Activated CD8-positive, alpha-beta memory T cell treated with anti-CD3 and anti-CD28 coated beads, Interleukin-2, amount 50 U/mL, for 1 hour (primary cell): ENCODE results near the gene ATXN2.
A peak's percentile ranks its signal among the peaks of the same experiment; 100 is the strongest.

Experiments used
- DNase-seq: peaks from one replicate; pipeline ENCODE4 v3.0.0-alpha.2; 2020; ENCODE audit errors: extremely low read depth

Gene ATXN2

DNA sequence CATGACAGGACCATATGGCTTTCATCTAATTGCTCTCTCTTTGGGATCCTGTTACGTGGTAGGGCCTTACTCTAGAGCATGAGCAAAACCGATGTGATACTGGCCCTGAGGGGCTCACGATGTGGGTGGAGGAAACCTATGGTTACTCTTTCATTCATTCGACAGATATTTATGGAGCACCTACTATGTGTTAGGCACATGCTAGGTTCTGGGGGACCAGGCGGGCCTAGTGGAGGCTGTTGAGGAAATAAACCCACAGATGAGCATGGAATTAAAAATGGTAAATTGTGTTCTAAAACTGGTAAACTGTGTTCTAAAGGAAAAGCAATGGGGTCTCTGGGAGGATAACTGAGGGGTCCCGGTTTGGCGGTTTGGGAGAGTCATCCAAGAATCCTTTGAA is 178.6 kb downstream of the ATXN2 start:
- no peak for DNase-seq

DNA sequence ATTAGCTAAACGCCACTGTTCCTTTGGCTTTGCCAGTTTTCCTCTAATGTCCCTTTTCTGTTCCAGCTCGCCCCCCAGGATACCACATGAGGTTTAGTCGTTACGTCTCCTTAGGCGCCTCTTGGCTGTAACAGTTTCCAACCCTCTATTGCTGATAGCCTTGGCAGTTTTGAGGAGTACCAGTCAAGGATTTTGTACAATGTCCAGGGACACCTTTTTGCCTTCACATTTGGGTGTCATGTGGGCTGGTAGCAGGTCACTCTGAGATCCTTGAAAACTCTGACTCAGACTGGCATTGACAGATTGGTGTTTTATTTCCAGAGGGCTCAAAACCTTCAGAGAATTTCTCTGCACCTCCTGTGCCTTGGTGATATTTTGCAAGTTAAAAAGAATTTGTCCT is 179.3 kb downstream of the ATXN2 start:
- no peak for DNase-seq

GRCh38 chr12:111418594-111418880 is 180.6 kb downstream of the ATXN2 start:
- no peak for DNase-seq

DNA sequence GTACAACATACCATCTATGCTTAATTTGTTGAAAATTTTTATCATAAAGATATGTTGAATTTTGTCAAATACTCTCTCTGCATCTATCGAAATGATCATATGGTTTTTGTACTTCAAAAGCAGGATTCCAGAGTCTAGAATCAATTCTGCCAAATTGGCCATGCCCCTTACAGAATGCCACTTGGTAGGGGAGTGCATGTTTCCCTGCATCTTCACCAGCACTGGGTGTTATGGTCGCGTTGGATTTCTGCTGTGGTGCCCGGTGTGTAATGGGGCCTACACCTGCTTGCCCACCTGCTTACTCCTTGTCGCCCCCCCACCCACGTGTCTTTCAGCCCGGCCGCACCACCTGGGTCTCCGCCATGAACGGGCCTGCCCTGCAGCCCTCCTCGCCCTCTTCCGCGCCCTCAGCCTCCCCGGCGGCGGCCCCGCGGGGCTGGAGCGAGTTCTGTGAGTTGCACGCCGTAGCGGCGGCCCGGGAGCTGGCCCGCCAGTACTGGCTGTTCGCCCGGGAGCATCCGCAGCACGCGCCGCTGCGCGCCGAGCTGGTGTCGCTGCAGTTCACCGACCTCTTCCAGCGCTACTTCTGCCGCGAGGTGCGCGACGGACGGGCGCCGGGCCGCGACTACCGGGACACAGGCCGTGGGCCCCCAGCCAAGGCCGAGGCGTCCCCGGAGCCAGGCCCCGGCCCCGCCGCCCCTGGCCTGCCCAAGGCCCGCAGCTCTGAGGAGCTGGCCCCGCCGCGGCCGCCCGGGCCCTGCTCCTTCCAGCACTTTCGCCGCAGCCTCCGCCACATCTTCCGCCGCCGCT is 181.1 kb downstream of the ATXN2 start:
- no peak for DNase-seq

- no peak for DNase-seq
Measured at GRCh38 chr12:111417290-111417689, 181.8 kb downstream of the ATXN2 start.

GRCh38 chr12:111414711-111415252 is 184.3 kb downstream of the ATXN2 start:
- no peak for DNase-seq

DNA sequence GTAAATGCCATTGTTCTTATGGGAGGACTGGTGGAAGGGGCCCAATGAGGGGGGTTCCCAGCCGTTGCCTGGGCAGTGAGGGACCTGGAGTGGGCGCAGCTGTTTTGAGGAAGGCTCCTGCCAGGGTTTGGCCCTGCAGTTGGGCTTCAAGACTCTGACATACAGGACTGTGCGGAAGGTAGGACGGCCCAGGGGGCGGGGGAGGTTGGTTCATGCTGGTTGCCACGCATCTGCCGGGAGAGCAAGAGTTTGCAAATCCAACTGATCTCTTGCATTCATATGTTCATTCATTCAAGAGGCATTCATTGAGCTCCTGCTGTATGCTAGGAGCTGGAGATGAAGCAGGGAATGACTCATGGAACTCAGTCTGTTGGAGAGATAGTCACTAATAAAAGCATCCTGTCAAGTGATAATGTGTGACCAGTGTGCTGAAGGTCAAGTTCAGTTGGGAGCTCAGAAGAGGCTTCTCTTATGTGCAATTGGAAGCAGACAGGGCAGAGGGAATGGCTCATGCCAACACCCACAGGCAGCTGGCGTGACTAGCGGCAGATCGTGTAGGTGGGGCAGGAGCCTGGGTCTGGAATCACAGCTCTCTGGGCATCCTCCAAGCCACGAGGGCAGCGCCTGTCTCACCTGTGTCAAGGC is 185.6 kb downstream of the ATXN2 start:
- no peak for DNase-seq

DNA sequence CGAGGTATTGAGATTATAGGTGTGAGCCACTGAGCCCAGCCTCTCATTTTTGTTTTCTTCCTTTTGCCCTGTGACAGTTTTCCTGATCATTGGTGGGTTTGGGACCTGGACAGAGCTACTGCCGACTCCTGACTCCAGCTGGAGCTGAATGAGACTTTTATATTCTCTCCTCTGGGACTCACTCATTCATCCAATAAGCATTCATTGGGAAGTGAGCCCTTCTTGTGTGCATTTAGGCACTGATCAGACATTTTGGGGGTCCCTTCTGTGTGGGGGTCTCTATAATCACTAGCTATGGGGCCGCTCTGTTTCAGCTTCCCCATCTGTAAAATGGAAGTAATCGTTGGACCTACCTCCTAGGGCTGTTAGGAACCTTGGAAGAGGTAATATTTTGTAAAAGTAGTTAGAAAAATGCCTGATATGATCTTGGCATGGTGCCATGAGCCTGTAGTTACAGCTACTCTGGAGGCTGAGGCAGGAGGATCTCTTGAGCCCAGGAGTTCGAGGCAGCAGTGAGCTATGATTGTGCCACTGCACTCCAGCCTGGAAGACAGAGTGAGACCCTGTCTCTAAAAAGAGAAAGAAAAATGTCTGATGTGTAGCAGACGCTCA is 186.2 kb downstream of the ATXN2 start:
- no peak for DNase-seq

DNA sequence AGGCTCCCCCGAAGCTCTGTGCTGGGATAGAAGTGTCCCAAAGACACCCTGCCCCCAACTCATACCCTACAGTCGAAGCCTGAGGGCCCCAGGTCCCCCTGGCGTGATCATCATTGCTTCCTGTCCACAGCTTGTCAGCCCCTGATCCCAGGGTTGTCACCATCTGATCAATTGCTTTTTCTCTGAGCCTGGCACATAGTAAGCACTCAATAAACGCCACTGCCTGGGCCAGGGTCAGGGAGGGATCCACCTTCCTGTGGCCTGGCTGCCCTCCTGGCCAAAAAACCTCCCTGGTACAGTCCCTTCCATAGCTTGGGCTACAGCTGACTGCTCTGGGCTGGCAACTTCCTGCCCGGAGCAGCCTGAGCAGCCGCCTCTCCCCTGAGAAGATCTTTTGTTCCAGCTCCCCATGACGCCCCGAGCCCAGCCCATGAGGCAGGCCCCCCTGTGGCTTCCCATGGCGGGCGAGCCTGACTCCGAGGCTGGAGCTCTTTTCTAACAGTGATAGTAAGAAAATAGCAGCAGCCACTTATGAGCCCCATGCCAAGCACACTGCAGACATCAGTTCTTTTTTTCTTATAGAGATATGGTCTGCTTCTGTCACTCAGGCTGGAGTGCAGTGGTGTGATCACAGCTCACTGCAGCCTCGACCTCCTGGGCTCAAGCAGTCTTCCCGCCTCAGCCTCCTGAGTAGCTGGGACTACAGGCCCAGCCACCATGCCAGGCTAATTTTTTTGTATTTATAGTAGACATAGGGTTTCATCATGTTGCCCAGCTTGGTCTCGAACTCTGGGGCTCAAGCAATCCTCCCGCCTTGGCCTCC is 186.9 kb downstream of the ATXN2 start:
- no peak for DNase-seq

DNA sequence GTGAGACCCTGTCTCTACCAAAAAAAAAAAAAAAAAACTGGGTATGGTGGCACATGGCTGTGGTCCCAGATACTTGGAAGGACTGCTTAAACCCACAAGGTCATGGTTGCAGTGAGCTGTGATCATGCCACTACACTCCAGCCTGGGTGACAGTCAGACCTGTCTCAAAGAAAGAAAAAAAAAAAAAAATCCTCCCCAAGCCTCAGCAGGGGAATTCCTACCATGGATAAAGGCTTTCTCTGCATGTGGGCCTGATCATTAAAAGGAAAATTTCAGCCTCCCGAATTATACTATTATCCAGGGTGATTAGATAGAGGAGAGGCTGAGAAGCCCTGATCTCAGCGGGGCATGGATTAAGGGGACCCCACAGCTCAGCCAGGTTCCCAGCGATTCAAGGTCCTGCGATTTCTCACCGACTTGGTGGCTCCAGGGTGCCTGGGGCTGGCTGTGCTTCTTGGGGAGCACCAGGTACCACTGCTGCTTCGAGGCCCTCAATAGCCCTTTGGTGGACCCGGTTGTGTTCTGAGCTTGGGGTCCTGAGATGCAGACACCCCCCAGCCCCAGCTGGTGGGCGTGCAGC is 187.8 kb downstream of the ATXN2 start:
- DNase-seq: no peak

- DNase-seq: no peak
Measured at GRCh38 chr12:111410431-111411184, 188.5 kb downstream of the ATXN2 start.

DNA sequence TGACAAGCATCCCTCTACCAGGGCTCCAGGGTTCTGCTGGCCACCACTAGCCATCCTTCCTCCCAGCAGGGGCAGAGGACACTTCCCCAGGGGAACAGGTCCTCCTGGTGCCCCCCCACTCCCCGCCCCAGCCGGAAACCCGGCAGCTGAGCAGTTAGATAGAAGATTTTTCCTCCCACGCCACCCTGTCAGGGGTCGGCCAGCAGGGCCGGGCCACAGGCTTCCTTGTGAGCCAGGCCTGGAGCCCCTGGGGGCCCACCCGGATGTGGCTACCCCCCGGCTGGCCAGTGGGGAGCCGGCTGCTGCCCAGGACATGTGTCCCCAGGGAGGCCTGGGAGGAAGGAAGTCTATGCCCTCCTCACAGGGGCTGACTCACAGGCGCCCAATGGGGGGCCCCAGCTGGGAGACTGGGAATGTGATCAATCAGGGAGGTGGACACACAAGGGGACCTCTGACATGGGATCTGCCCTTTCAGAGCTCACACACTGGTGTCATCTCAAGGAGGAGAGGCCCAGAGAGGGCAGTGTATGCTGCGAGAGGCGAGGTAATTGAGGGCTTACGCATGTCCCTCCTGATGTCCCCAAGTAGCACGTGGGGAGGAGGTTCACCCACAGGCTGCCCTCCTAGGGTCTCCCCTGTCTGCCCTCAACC is 189.2 kb downstream of the ATXN2 start:
- no peak for DNase-seq

DNA sequence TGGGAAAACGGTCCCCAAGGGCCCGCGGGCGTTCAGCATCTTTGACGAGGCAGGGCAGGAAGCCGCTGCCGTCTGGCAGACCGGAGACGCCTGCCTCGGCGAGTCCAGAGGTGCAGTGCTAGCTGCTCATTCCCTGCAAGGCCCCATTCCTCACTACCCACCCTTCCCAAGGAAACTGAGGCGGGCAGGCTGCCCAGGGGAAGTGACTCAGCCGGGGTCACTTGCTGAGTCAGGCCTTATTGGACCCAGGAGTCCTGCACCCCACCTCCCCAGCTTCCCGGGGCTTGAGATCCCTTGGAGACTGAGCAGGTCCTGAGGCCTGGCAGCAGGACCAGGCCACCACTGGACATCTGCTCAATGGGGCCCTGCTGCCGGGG is 189.7 kb downstream of the ATXN2 start:
- no peak for DNase-seq

- DNase-seq: no peak
Measured at GRCh38 chr12:111408686-111409402, 190.3 kb downstream of the ATXN2 start.

DNA sequence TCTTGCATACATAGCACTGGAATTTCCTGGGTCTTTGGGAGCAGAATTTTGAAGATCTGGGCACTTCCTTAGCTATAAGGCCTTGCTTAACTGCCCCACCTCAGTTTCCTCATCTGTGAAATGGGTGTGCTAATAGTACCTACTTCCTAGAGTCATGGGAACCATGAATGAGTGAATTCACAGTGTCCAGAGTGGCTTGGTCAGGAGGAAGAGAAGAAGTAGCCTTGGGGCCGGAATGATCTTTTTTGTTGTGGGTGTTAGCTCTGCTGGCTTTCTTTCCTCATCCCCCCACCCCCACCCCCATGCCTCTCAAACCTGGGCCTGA is 191.0 kb downstream of the ATXN2 start:
- DNase-seq: no peak

DNA sequence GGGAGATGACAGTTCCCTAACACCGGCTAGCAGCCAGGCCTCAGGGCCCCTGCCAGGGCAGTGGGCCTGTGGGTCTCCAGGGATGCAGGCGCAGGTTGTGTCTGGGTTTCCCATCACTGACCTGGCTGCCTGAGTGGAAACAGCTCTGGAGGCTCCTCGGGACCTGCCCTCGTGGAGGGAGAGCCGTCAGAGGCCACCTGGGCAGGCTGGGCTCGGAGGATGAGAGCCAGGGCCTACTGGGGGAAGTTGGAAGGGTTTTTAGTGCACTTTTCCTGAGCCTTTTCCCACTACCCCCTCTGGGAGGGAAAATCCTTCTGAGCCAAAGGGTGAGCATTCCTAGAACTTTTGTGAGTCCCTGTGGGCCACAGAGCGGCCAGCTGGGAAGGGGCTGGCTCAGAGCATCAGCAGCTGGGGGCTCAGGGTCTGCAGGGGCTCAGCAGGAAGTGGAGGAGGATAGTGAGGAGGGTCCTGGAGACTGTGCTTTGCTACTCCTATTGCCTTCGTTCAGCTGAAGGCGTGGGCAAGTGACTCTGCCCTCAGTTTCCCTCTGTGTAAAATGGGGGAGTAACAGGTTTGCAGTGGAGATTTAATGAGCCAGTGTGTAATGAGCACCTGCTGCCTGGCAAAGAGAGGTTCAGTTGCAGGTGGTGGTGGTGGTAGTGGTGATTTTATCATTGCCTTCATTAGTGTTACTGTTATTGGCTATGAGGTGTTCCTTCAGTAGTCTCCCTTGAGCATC is 191.6 kb downstream of the ATXN2 start:
- DNase-seq: no peak

DNA sequence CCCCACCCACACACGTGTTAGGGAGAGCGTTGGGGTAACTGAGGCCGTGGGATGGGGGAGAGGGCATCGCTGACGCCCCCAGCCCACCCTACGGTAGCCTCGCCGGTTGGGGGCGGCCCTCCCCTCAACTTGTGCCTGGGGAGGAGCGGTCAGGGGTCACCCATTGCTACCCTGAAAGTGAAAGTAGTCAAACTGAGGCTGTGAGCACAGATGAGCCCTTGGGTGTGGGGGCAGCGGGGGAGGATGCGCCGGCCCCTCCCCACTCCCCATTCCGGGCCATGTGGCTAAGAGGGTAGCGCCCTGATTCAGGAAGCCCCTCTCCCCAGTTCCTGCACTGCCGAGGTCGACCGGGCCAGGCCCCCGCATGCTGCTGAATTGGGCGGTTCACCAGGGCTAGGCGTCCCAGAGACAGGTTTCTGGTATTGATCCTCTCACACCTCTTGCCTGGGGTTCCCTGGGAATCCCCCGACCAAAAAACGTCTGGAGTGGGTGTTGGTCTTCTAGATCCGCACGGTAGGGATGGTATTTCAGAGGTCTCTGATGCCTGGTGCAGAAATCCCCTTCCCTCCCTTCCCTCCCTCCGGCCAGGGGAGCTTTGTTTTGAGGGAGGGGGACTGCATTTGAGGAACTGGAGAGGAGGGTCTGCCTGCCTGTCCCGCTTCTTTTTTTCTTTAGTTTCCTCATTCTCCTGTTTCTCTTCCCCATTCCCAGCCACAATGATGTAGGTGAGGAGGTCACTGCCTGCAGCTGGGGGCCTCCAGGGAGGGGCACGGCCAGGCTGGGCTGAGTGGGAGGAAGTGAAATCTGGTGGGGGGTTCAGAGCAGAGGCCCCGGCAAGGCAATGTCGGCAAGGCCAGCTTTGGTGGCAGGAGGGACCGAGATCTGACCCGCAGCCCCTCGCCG is 192.4 kb downstream of the ATXN2 start:
- DNase-seq: no peak

- peak; percentile 53 for DNase-seq
Measured at GRCh38 chr12:111405859-111406473, 193.1 kb downstream of the ATXN2 start, which contains the start of gene SH2B3. TSS of gene SH2B3 (plus strand) at chr12:111405923. CDS start at chr12:111418146, 12,223 bp downstream.
